NCI-H187 (cell line): ENCODE measurements around the gene VIT.
"Not testable (repeated sequence)": the region's sequence is repeated elsewhere in the genome, so short reads cannot be mapped to it uniquely, and the experiment has no call there.

ENCODE experiments used
- DNase-seq, 2 experiments: peaks; one replicate each; lab custom pipeline; 2025; lab: John Stamatoyannopoulos, UW

Gene VIT

GRCh38 chr2:36677996-36678605 is 18.4 kb upstream of the VIT start:
- DNase-seq, result no peak

GRCh38 chr2:36678856-36679255 is 17.7 kb upstream of the VIT start:
- no peak for DNase-seq

GRCh38 chr2:36680012-36680411 is 16.5 kb upstream of the VIT start:
- no peak for DNase-seq

- no peak for DNase-seq
Observed at GRCh38 chr2:36682562-36682961, 13.9 kb upstream of the VIT start.

GRCh38 chr2:36683002-36683401 is 13.5 kb upstream of the VIT start:
- no peak for DNase-seq

- DNase-seq, result not testable (repeated sequence)
Observed at GRCh38 chr2:36688291-36688690, 8.2 kb upstream of the VIT start.

- not testable (repeated sequence) for DNase-seq
Observed at GRCh38 chr2:36689013-36689412, 7.5 kb upstream of the VIT start.

GRCh38 chr2:36692121-36692520 is 4.4 kb upstream of the VIT start:
- no peak for DNase-seq

- no peak for DNase-seq
Observed at GRCh38 chr2:36693825-36694224, 2.7 kb upstream of the VIT start.

GRCh38 chr2:36695746-36696415 is 626 bp upstream of the VIT start:
- no peak for DNase-seq

GRCh38 chr2:36697424-36698066 is 1.0 kb downstream of the VIT start:
- DNase-seq, result no peak

GRCh38 chr2:36698993-36699392 is 2.5 kb downstream of the VIT start:
- no peak for DNase-seq

GRCh38 chr2:36700311-36700710 is 3.8 kb downstream of the VIT start:
- no peak for DNase-seq

- no peak for DNase-seq
Observed at GRCh38 chr2:36701391-36701795, 4.9 kb downstream of the VIT start.

GRCh38 chr2:36701918-36702317 is 5.4 kb downstream of the VIT start:
- no peak for DNase-seq

- no peak for DNase-seq
Observed at GRCh38 chr2:36702781-36703180, 6.3 kb downstream of the VIT start.

- DNase-seq, result no peak
Observed at GRCh38 chr2:36704475-36705150, 8.1 kb downstream of the VIT start.

- no peak for DNase-seq
Observed at GRCh38 chr2:36705326-36706020, 9.0 kb downstream of the VIT start.

- no peak for DNase-seq
Observed at GRCh38 chr2:36706021-36706876, 9.7 kb downstream of the VIT start.

GRCh38 chr2:36707050-36707449 is 10.5 kb downstream of the VIT start:
- DNase-seq, result no peak

GRCh38 chr2:36708041-36708741 is 11.7 kb downstream of the VIT start:
- no peak for DNase-seq
